GM12875 (cell line): ENCODE measurements around the gene GUK1.
A peak's percentile ranks its signal among the peaks of the same experiment; 100 is the strongest.

Experiments used
- H3K4me3 ChIP-seq: one replicate; pipeline ENCODE4 v1.5.1; 2011; ENCODE audit warnings: low read depth, low read length, control low read depth
- TF ChIP-seq, protein P1 (sequence below): IDR thresholded peaks from 2 replicates; pipeline ENCODE4 v1.5.1; 2011; ENCODE audit warnings: low read depth, mild to moderate bottlenecking, control low read depth, inconsistent platforms, low read length, moderate library complexity, borderline replicate concordance; ENCODE audit not compliant: insufficient read depth

The GUK1 gene

DNA sequence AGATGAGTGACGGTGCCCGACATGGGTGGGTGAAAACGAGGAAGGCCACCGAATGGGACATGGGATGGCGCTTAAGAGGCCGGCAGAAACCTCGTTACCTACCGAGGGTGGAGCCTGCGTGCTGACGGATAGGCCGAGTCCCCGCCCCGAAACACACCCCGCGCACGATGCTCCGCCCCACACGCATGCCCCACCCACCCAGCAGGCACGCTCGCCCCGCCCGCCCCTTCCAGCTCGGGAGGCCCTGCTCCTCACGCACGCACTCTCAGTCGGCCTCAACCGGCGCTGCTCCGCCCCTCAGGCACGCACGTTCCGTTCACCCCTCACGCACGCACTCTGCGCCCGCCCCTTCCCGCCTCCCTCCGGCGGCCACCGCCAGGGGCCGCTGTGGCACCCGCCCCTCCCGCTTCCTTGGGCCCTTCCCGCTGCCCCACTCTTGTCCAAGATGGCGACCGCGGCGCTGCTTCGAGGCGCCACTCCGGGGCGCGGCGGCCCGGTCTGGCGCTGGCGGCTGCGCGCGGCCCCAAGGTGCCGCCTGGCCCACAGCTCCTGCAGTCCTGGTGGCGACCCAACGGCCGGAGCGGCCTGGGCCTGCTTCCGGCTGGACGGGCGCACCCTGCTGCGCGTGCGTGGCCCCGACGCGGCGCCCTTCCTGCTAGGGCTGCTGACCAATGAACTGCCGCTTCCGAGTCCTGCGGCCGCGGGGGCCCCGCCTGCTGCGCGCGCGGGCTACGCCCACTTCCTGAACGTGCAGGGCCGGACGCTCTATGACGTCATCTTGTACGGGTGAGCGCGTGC, 25.5 kb downstream of the GUK1 start, which contains the start of gene IBA57:
IBA57 (plus strand) TSS at position 433 of the 798 bp plus-strand sequence; CDS start at position 446, 13 bp downstream.
- TF ChIP-seq, protein P1, sequence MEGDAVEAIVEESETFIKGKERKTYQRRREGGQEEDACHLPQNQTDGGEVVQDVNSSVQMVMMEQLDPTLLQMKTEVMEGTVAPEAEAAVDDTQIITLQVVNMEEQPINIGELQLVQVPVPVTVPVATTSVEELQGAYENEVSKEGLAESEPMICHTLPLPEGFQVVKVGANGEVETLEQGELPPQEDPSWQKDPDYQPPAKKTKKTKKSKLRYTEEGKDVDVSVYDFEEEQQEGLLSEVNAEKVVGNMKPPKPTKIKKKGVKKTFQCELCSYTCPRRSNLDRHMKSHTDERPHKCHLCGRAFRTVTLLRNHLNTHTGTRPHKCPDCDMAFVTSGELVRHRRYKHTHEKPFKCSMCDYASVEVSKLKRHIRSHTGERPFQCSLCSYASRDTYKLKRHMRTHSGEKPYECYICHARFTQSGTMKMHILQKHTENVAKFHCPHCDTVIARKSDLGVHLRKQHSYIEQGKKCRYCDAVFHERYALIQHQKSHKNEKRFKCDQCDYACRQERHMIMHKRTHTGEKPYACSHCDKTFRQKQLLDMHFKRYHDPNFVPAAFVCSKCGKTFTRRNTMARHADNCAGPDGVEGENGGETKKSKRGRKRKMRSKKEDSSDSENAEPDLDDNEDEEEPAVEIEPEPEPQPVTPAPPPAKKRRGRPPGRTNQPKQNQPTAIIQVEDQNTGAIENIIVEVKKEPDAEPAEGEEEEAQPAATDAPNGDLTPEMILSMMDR = peak; percentile 98

GRCh38 chr1:228166170-228166936, 26.3 kb downstream of the GUK1 start:
- H3K4me3 ChIP-seq = peak overlapping the region; percentile 71
- TF ChIP-seq, protein P1 = peak; percentile 52

More for the DNA sequence above, 25.5 kb downstream of the GUK1 start, which contains the start of gene IBA57:
- H3K4me3 ChIP-seq = peak within 1 kb of the TSS; percentile 71

- TF ChIP-seq, protein P1 = no peak
- H3K4me3 ChIP-seq = no peak overlapping the region
These were observed 28.6 kb downstream of the GUK1 start for GRCh38 chr1:228168563-228169270.

DNA sequence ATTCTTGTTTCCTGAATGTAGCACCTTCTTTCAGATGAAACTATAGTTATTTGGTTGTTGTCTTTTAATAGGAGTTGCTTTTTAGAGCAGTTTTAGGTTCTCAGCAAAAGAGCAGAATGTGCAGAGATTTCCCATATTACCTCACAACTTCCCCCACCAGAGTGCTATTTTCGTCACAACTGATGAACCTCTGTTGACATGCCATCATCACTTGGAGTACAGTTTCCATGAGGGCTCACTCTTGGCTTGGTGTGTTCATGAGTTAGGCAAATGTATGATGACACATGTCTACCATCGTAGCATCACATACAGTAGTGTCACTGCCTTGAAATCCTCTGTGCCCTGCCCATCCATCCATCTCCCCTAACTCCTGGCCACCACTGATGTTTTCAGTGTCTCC, 29.3 kb downstream of the GUK1 start:
- no peak overlapping the region for H3K4me3 ChIP-seq
- TF ChIP-seq, protein P1 = no peak

DNA sequence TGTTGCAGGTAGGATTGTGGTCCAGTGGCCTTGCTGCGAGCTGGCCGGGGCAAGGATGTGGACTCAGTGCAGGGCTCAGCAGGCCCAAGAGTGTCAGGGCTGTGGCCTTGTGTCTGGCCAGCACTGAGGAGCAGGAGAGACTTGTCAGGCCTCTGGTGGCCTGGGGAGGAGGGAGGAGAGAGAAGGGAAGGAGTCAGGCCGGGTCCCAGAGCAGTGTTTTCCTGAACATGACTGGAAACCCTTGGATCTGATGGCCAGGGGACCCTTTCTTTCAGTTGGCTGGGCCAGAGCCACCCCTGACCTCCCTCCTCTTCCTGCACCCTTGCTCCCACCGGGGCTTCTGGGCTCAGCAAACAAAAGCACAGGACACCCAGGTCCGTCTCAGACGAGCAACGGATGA, 30.6 kb downstream of the GUK1 start:
- H3K4me3 ChIP-seq = no peak overlapping the region
- TF ChIP-seq, protein P1 = no peak

GRCh38 chr1:228171221-228171891, 31.3 kb downstream of the GUK1 start:
- no peak overlapping the region for H3K4me3 ChIP-seq
- TF ChIP-seq, protein P1 = no peak
